Activated CD4-positive, alpha-beta T cell treated with anti-CD3 and anti-CD28 coated beads for 36 hours (primary cell): Measurements from ENCODE around the gene ETFDH. TPM values are rescaled to one million over a fixed set of nuclear protein-coding genes. Genes with fewer than 3 reads are reported as not detected.
"Not testable (repeated sequence)": the region's sequence is repeated elsewhere in the genome, so short reads cannot be mapped to it uniquely, and the experiment has no call there.

ENCODE experiments used
- ATAC-seq: fragments of 200-7000 bp; cut with Tn5 transposase; one replicate; pipeline ENCODE4 v1.10.0; 2021; ENCODE audit warnings: mild to moderate bottlenecking, moderate library complexity
- CTCF ChIA-PET: fragments of 350-600 bp; sonication (Branson Sonifier 250); formaldehyde crosslinking; loops from one replicate; lab custom pipeline; 2021; ENCODE audit warnings: antibody characterized with exemption; lab: Charles Lee
- POLR2A ChIA-PET: fragments of 350-600 bp; sonication (Branson Sonifier 250); formaldehyde crosslinking; loops from one replicate; lab custom pipeline; 2021; ENCODE audit warnings: antibody characterized with exemption, inconsistent platforms; lab: Charles Lee
- DNase-seq: peaks from one replicate; pipeline ENCODE4 v3.0.0-alpha.2; 2020
- H3K27ac Mint-ChIP-seq: one replicate; pipeline ENCODE4 v1.8.0; 2021; ENCODE audit warnings: mixed read lengths
- H3K27me3 Mint-ChIP-seq: one replicate; pipeline ENCODE4 v1.8.0; 2021; ENCODE audit warnings: mixed read lengths
- H3K36me3 Mint-ChIP-seq: one replicate; pipeline ENCODE4 v1.8.0; 2021; ENCODE audit warnings: low read depth, mixed read lengths
- H3K4me1 Mint-ChIP-seq: one replicate; pipeline ENCODE4 v1.8.0; 2021; ENCODE audit warnings: mixed read lengths
- H3K4me3 Mint-ChIP-seq: one replicate; pipeline ENCODE4 v1.8.0; 2021; ENCODE audit warnings: mild to moderate bottlenecking, moderate library complexity, mixed read lengths
- H3K9me3 Mint-ChIP-seq: one replicate; pipeline ENCODE4 v1.8.0; 2021; ENCODE audit warnings: low read depth, mixed read lengths
- intact Hi-C, 2 experiments: fragments of 100-400 bp; cut with DNase I in 1 of 2; cut with micrococcal nuclease in 1 of 2; formaldehyde crosslinking; loops; one replicate each; pipeline versions ENCODE4 v1.14.2 to v1.15.1; 2022 to 2024; cut with DNase I, micrococcal nuclease
- total RNA-seq, 2 experiments: library from RNA; stranded (reverse); gene quantifications; one replicate each; pipeline ENCODE4 v1.2.3, GENCODE V29; 2021

The ETFDH gene
- total RNA-seq, 2 experiments from 2014 or later, result 39.5 to 46.9 TPM

DNA sequence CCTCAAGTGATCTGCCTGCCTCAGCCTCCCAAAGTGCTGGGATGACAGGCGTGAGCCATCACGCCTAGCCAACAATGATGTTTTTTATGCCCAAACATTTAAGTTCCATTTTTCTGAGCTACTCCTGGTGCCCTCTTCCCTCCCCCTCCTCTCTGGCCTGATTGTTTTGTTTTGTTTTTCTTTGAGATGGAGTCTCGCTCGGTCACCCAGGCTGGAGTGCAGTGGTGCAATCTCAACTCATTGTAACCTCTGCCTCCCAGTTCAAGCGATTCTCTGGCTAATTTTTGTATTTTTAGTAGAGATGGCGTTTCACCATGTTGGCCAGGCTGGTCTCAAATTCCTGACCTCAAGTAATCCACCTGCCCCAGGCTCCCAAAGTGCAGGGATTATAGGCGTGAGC is 83.7 kb downstream of the ETFDH start:
- H3K27me3 Mint-ChIP-seq, result peaks cover 19% of the 10 kb centered on the region
- H3K4me1 Mint-ChIP-seq, intact Hi-C loops, ATAC-seq, H3K27ac Mint-ChIP-seq, H3K4me3 Mint-ChIP-seq, H3K36me3 Mint-ChIP-seq, H3K9me3 Mint-ChIP-seq, DNase-seq, POLR2A ChIA-PET: not testable (repeated sequence)
- CTCF ChIA-PET, result interaction anchor here (0.6 kb wide), 1 partner anchor 19 kb away, joined by 3 read pairs; no protein-coding TSS in a partner anchor

DNA sequence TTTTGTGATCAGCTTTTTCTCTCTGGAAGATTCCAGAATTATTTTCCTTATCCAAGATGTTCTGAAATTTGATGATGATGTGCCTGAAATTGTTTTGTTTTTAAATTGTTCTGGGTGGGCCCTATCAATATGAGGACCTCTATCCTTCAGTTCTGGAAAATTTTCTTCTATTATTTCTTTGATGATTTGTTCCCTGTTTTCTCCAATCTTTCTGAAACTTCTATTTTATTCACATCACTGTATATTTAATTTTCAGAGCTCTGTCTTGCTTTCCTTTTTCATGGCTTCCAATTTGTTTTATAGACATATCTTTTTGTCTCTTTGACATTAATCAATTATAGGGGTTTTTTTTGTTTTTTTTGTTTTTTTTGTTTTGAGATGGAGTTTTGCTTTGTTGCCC is 84.5 kb downstream of the ETFDH start:
- H3K4me3 Mint-ChIP-seq, result no peak overlapping the region
- intact Hi-C loops, result no loop called here

DNA sequence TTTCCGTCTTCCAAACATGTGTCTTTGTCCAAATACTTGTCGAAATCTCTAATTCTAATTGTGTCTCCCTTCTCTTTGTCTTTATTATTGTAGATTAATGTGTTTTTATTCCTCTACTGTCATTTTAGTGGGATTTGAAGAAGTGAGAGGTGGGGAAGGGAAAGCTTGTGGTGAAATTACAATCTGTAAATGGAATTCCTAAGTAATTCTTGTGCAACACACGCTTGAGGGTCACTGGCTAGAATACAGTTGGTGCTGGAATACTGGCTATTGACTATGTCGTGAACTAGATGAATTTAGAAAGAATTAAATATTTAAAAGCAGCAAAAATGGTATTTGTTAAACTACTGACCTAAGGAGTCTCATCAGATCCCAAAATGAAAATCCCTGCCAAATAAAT is 86.0 kb downstream of the ETFDH start:
- H3K27ac Mint-ChIP-seq, result no peak overlapping the region
- H3K9me3 Mint-ChIP-seq, result peaks cover 2% of the 10 kb centered on the region
- H3K36me3 Mint-ChIP-seq, result no peaks in the 10 kb centered on the region
- DNase-seq (no peak), ATAC-seq (no peak)
- ChIA-PET CTCF (no interaction called here), POLR2A (no interaction called here)
- no peaks in the 10 kb centered on the region for H3K4me1 Mint-ChIP-seq
- peaks cover 16% of the 10 kb centered on the region for H3K27me3 Mint-ChIP-seq
- no peak overlapping the region for H3K4me3 Mint-ChIP-seq
- intact Hi-C loops, result no loop called here

More for the DNA sequence above, 84.5 kb downstream of the ETFDH start:
- peaks cover 2% of the 10 kb centered on the region for H3K9me3 Mint-ChIP-seq
- peaks cover 16% of the 10 kb centered on the region for H3K27me3 Mint-ChIP-seq
- ChIA-PET CTCF (interaction anchor here (0.6 kb wide), 1 partner anchor 18 kb away, joined by 3 read pairs; no protein-coding TSS in a partner anchor), POLR2A (no interaction called here)
- DNase-seq (no peak), ATAC-seq (no peak)
- no peaks in the 10 kb centered on the region for H3K4me1 Mint-ChIP-seq
- no peak overlapping the region for H3K27ac Mint-ChIP-seq
- no peaks in the 10 kb centered on the region for H3K36me3 Mint-ChIP-seq

- Mint-ChIP-seq H3K27me3 (peaks cover 16% of the 10 kb centered on the region), H3K9me3 (peaks cover 2% of the 10 kb centered on the region), H3K4me3 (no peak overlapping the region), H3K27ac (no peak overlapping the region), H3K4me1 (no peaks in the 10 kb centered on the region), H3K36me3 (no peaks in the 10 kb centered on the region)
- intact Hi-C loops, result no loop called here
- POLR2A ChIA-PET, result no interaction called here
- no peak for DNase-seq
- CTCF ChIA-PET, result no interaction called here
- ATAC-seq, result no peak
These were observed 86.6 kb downstream of the ETFDH start for GRCh38 chr4:158758703-158759102.

Other genes starting within 250 kb of the ETFDH start
- gene RXFP1, start 150.4 kb upstream of the ETFDH start, total RNA-seq, result not detected
- gene C4orf46, start 409 bp upstream of the ETFDH start, total RNA-seq, result 10 to 100 TPM; 18.1 TPM
- gene PPID, start 51.1 kb downstream of the ETFDH start, total RNA-seq, result 10 to 100 TPM; 72.0 to 78.1 TPM
- 10 to 100 TPM; 11.6 to 13.0 TPM for gene FNIP2, start 96.7 kb downstream of the ETFDH start, total RNA-seq